Liver (tissue), 9 donors: ENCODE results near the gene PRSS16. TPM values are rescaled to one million over a fixed set of nuclear protein-coding genes. Genes with fewer than 3 reads are reported as not detected.

Experiments used
- DNase-seq: peaks from one replicate; pipeline ENCODE4 v3.0.0-alpha.2; 2017; ENCODE audit warnings: low spot score
- H3K27ac ChIP-seq, 2 donors: one replicate each; pipeline ENCODE4 v1.7.0; 2013; ENCODE audit warnings: inconsistent platforms in 2 of 2, low read length in 2 of 2, control low read depth in 1 of 2, low read depth in 1 of 2, mild to moderate bottlenecking in 1 of 2
- H3K27me3 ChIP-seq, 4 donors: one replicate each; pipeline versions ENCODE4 v1.6.1 to v1.7.0; 2013; ENCODE audit warnings: low read length in 3 of 4, inconsistent platforms in 1 of 4, mild to moderate bottlenecking in 1 of 4, moderate library complexity in 1 of 4; ENCODE audit not compliant: control insufficient read depth in 4 of 4, insufficient read depth in 4 of 4
- H3K36me3 ChIP-seq, 4 donors: one replicate each; pipeline versions ENCODE4 v1.6.1 to v1.7.0; 2013; ENCODE audit warnings: low read length in 3 of 4, mild to moderate bottlenecking in 3 of 4, low read depth in 1 of 4, moderate library complexity in 1 of 4; ENCODE audit not compliant: control insufficient read depth in 4 of 4, insufficient read depth in 3 of 4
- H3K4me1 ChIP-seq, 4 donors: one replicate each; pipeline versions ENCODE4 v1.6.1 to v1.7.0; 2013; ENCODE audit warnings: low read length in 3 of 4, mild to moderate bottlenecking in 3 of 4, moderate library complexity in 1 of 4; ENCODE audit not compliant: control insufficient read depth in 4 of 4, insufficient read depth in 4 of 4
- H3K4me3 ChIP-seq, 3 donors: one replicate each; pipeline versions ENCODE4 v1.6.1 to v1.7.0; 2013; ENCODE audit warnings: low read length in 3 of 3, control low read depth in 1 of 3, low read depth in 1 of 3, mild to moderate bottlenecking in 1 of 3
- H3K9ac ChIP-seq, 2 donors: one replicate each; pipeline ENCODE4 v1.7.0; 2013; ENCODE audit warnings: low read length in 2 of 2, mild to moderate bottlenecking in 2 of 2, moderate library complexity in 2 of 2, control low read depth in 1 of 2, low read depth in 1 of 2
- H3K9me3 ChIP-seq, 4 donors: one replicate each; pipeline versions ENCODE4 v1.6.1 to v1.7.0; 2013; ENCODE audit warnings: low read length in 3 of 4; ENCODE audit not compliant: control insufficient read depth in 4 of 4
- ATF3 ChIP-seq: IDR thresholded peaks from 2 replicates; pipeline ENCODE4 v1.6.1; 2016; ENCODE audit warnings: antibody characterized with exemption
- CTCF ChIP-seq: fragments of 150-350 bp; IDR thresholded peaks from 2 replicates; pipeline ENCODE4 v1.5.1; 2017; ENCODE audit warnings: improper control_type of control experiment, low read depth, low read length; ENCODE audit not compliant: missing input control
- EGR1 ChIP-seq, 2 donors: IDR thresholded peaks; 2 replicates each; pipeline ENCODE4 v1.6.1; 2016 to 2018; ENCODE audit warnings: antibody characterized with exemption in 2 of 2, low read depth in 2 of 2
- FOXA1 ChIP-seq: IDR thresholded peaks from 2 replicates; pipeline ENCODE4 v1.6.1; 2016; ENCODE audit warnings: antibody characterized with exemption
- GABPA ChIP-seq, 2 donors: IDR thresholded peaks in 1 of 2; conservative IDR thresholded peaks in 1 of 2; 2 replicates each; pipeline ENCODE4 v1.6.1; 2016; ENCODE audit warnings: antibody characterized with exemption in 2 of 2, mild to moderate bottlenecking in 1 of 2, moderate library complexity in 1 of 2
- HNF4A ChIP-seq, 2 donors: conservative IDR thresholded peaks; 2 replicates each; pipeline ENCODE4 v1.6.1; 2016; ENCODE audit warnings: antibody characterized with exemption in 2 of 2, mild to moderate bottlenecking in 2 of 2
- MAX ChIP-seq: IDR thresholded peaks from 2 replicates; pipeline ENCODE4 v1.6.1; 2016; ENCODE audit warnings: antibody characterized with exemption
- RAD21 ChIP-seq, 2 donors: IDR thresholded peaks; 2 replicates each; pipeline ENCODE4 v1.6.1; 2016; ENCODE audit warnings: antibody characterized with exemption in 2 of 2, mild to moderate bottlenecking in 2 of 2
- REST ChIP-seq: IDR thresholded peaks from 2 replicates; pipeline ENCODE4 v1.6.1; 2016; ENCODE audit warnings: antibody characterized with exemption, mild to moderate bottlenecking
- RXRA ChIP-seq, 2 donors: IDR thresholded peaks; 2 replicates each; pipeline ENCODE4 v1.6.1; 2017 to 2018; ENCODE audit warnings: antibody characterized with exemption in 2 of 2, mild to moderate bottlenecking in 1 of 2
- SP1 ChIP-seq: IDR thresholded peaks from 2 replicates; pipeline ENCODE4 v1.6.1; 2018; ENCODE audit warnings: antibody characterized with exemption, mild to moderate bottlenecking
- YY1 ChIP-seq: IDR thresholded peaks from 2 replicates; pipeline ENCODE4 v1.6.1; 2016; ENCODE audit warnings: antibody characterized with exemption, mild to moderate bottlenecking
- ZBTB33 ChIP-seq: IDR thresholded peaks from 2 replicates; pipeline ENCODE4 v1.6.1; 2016; ENCODE audit warnings: antibody characterized with exemption
- WGBS: extraction: QIAGEN DNeasy Blood & Tissue Kit; methylation state at CpG from one replicate; pipeline ENCODE4 v1.1.7; 2013; 5-methylcytosine and 5-hydroxymethylcytosine counted together
- polyA plus RNA-seq, 2 donors: library from polyadenylated mRNA; stranded (reverse) in 1 of 2; unstranded in 1 of 2; fragments of 200-250 nt in 1 of 2; fragments of >200 nt in 1 of 2; fragmentation: Nextera tagmentation in 1 of 2; extraction: Ambion mirVana in 1 of 2; gene quantifications; one replicate each; pipeline versions ENCODE4 v1.2.1 to v1.2.3, GENCODE V29; 2013 to 2015
- total RNA-seq, 2 donors: library from RNA; depleted of rRNA; stranded (reverse); fragments of >200 nt; gene quantifications; one replicate each; pipeline ENCODE4 v1.2.3, GENCODE V29; 2014
- donor health status: healthy.
- donor health status: healthy.
- donor health status: healthy.
- donor health status: healthy.
- donor health status: healthy.

PRSS16 gene
- total and polyA plus RNA-seq, 4 donors = 0.06 to 0.42 TPM; not detected in 2

GRCh38 chr6:27205375-27206278, 41.9 kb upstream of the PRSS16 start:
- Histone ChIP-seq H3K9me3 (peaks cover 0 to 1% (median 0%) of the 10 kb centered on the region in 4 donors), H3K9ac (no peak overlapping the region), H3K4me1 (no peaks in the 10 kb centered on the region), H3K36me3 (no peaks in the 10 kb centered on the region), H3K27ac (no peak overlapping the region), H3K27me3 (peaks cover 2 to 12% (median 6%) of the 10 kb centered on the region in 4 donors), H3K4me3 (no peak overlapping the region)
- whole genome bisulfite sequencing = 22% methylated on average over 32 of the region's 32 CpGs
- no peak for DNase-seq
- TF ChIP-seq RAD21 (IDR thresholded peaks at IDR 0.05) (no peak), CTCF (no peak), HNF4A (conservative IDR thresholded peaks at IDR 0.05) (no peak), FOXA1 (no peak)

GRCh38 chr6:27206806-27207205, 40.7 kb upstream of the PRSS16 start:
- no peak overlapping the region for H3K9ac ChIP-seq
- H3K27me3 ChIP-seq = peaks cover 2 to 12% (median 6%) of the 10 kb centered on the region in 4 donors
- H3K4me1 ChIP-seq = no peaks in the 10 kb centered on the region
- no peak overlapping the region for H3K27ac ChIP-seq
- TF ChIP-seq FOXA1 = no peak
- TF ChIP-seq ATF3 = no peak
- no peaks in the 10 kb centered on the region for H3K36me3 ChIP-seq
- peaks cover 0 to 5% (median 2%) of the 10 kb centered on the region in 4 donors for H3K9me3 ChIP-seq
- no peak for DNase-seq
- H3K4me3 ChIP-seq = no peak overlapping the region

GRCh38 chr6:27208042-27208441, 39.5 kb upstream of the PRSS16 start:
- Histone ChIP-seq H3K36me3 (no peaks in the 10 kb centered on the region), H3K4me1 (no peaks in the 10 kb centered on the region), H3K4me3 (no peak overlapping the region), H3K9me3 (peaks cover 0 to 6% (median 2%) of the 10 kb centered on the region in 4 donors), H3K27ac (no peak overlapping the region), H3K9ac (no peak overlapping the region), H3K27me3 (peaks cover 2 to 12% (median 6%) of the 10 kb centered on the region in 4 donors)
- TF ChIP-seq RXRA (IDR thresholded peaks at IDR 0.05) (no peak), EGR1 (IDR thresholded peaks at IDR 0.05; ENCODE audit: low read depth in 2 of 2) (no peak)
- no peak for DNase-seq
- WGBS = 78% methylated on average over 2 of the region's 2 CpGs

GRCh38 chr6:27209196-27209595, 38.3 kb upstream of the PRSS16 start:
- no peaks in the 10 kb centered on the region for H3K36me3 ChIP-seq
- H3K27me3 ChIP-seq = peaks cover 2 to 12% (median 6%) of the 10 kb centered on the region in 4 donors
- TF ChIP-seq SP1 = no peak
- TF ChIP-seq REST = no peak
- TF ChIP-seq MAX = no peak
- no peak for TF ChIP-seq YY1
- no peak for TF ChIP-seq FOXA1
- no peak for TF ChIP-seq GABPA (IDR thresholded peaks at IDR 0.05 in 1 of 2, conservative IDR thresholded peaks at IDR 0.05 in 1 of 2)
- no peak for TF ChIP-seq RXRA (IDR thresholded peaks at IDR 0.05)
- TF ChIP-seq ZBTB33 = no peak
- TF ChIP-seq HNF4A (conservative IDR thresholded peaks at IDR 0.05) = no peak

More at GRCh38 chr6:27209196-27209595, 38.3 kb upstream of the PRSS16 start:
- Histone ChIP-seq H3K9me3 (peaks cover 0 to 7% (median 3%) of the 10 kb centered on the region in 4 donors), H3K27ac (no peak overlapping the region), H3K4me1 (no peaks in the 10 kb centered on the region), H3K4me3 (no peak overlapping the region), H3K9ac (no peak overlapping the region)
- WGBS = 74% methylated on average over 2 of the region's 2 CpGs
- DNase-seq = no peak
